Prostate gland (tissue), 2 donors: Measurements from ENCODE around the gene EPB41L1. TPM values are rescaled to one million over a fixed set of nuclear protein-coding genes. Genes with fewer than 3 reads are reported as not detected.

Experiments used
- DNase-seq: peaks from one replicate; pipeline ENCODE4 v3.0.0-alpha.2; 2019; ENCODE audit warnings: low spot score
- H3K27ac ChIP-seq, 2 donors: fragments of 200-600 bp; sonication (generic); 2 replicates each; pipeline ENCODE4 v1.5.1; 2017 to 2019
- H3K27me3 ChIP-seq: fragments of 200-600 bp; sonication (generic); replicated peaks from 2 replicates; pipeline ENCODE4 v1.5.1; 2019; ENCODE audit not compliant: insufficient read depth
- H3K36me3 ChIP-seq, 2 donors: fragments of 200-600 bp; sonication (generic); 1 replicate in 1 of 2; 2 replicates in 1 of 2; pipeline versions ENCODE4 v1.5.1 to v1.8.1; 2017 to 2019
- H3K4me1 ChIP-seq: fragments of 200-600 bp; sonication (generic); replicated peaks from 2 replicates; pipeline ENCODE4 v1.5.1; 2019
- H3K4me3 ChIP-seq, 2 donors: fragments of 200-600 bp; sonication (generic); 2 replicates each; pipeline ENCODE4 v1.5.1; 2017 to 2019
- H3K9me3 ChIP-seq: fragments of 200-600 bp; sonication (generic); 2 replicates; pipeline ENCODE4 v1.5.1; 2017
- POLR2A ChIP-seq: fragments of 450-650 bp; IDR thresholded peaks from one replicate; pipeline ENCODE4 v1.6.1; 2016; ENCODE audit warnings: antibody characterized with exemption, mild to moderate bottlenecking
- POLR2AphosphoS5 ChIP-seq: sonication (generic); formaldehyde crosslinking; IDR thresholded peaks from one replicate; pipeline ENCODE4 v1.6.1; 2017; ENCODE audit warnings: antibody characterized with exemption
- WGBS: methylation state at CpG from one replicate; pipeline ENCODE4 v1.1.5; 2018; 5-methylcytosine and 5-hydroxymethylcytosine counted together
- intact Hi-C: fragments of 100-400 bp; cut with DNase I; formaldehyde crosslinking; loops from one replicate; pipeline ENCODE4 v1.14.2; 2022
- total RNA-seq, 2 donors: library from RNA; depleted of rRNA; stranded (reverse); fragments of >200 nt; gene quantifications; one replicate each; pipeline ENCODE4 v1.1.0, GENCODE V29; 2016
- TF ChIP-seq, protein P1 (sequence below), 4 experiments: fragments of 200-600 bp in 2 of 4; fragments of 450-650 bp in 2 of 4; sonication (generic) in 2 of 4; IDR thresholded peaks; 1 replicate in 3 of 4; 2 replicates in 1 of 4; pipeline ENCODE4 v1.5.1; 2016 to 2019; ENCODE audit warnings: antibody characterized with exemption in 4 of 4, mild to moderate bottlenecking in 2 of 4, moderate library complexity in 2 of 4

EPB41L1 gene
- total RNA-seq, 2 donors from 2014 or later, result 27.7 to 91.1 TPM

DNA sequence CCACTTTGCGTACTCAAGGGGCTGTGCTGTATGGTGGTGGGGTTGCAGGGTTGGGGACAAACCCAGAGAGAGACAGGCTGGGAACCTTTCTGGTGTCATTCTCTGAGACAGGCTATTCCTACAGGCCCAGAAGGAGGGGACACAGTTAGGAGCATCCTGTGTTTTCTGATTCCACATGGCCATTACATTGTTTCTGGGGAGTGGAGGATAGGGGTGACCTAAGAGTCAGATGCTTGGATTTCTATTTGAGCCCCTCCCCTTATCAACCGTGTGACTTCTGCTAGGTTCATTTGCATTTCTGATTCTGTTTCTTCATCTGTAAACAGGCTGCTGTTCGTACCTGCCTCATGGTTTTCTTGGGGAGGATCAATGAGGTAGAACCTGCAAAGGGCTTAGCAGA is 29.4 kb upstream of the EPB41L1 start:
- Histone ChIP-seq H3K27me3 (no peaks in the 10 kb centered on the region), H3K36me3 (no peaks in the 10 kb centered on the region), H3K27ac (no peak overlapping the region), H3K9me3 (no peaks in the 10 kb centered on the region), H3K4me3 (no peak overlapping the region), H3K4me1 (no peaks in the 10 kb centered on the region)
- 65% methylated on average over 3 of the region's 3 CpGs for WGBS
- TF ChIP-seq POLR2A, result no peak
- no peak for TF ChIP-seq POLR2AphosphoS5
- TF ChIP-seq, protein P1, sequence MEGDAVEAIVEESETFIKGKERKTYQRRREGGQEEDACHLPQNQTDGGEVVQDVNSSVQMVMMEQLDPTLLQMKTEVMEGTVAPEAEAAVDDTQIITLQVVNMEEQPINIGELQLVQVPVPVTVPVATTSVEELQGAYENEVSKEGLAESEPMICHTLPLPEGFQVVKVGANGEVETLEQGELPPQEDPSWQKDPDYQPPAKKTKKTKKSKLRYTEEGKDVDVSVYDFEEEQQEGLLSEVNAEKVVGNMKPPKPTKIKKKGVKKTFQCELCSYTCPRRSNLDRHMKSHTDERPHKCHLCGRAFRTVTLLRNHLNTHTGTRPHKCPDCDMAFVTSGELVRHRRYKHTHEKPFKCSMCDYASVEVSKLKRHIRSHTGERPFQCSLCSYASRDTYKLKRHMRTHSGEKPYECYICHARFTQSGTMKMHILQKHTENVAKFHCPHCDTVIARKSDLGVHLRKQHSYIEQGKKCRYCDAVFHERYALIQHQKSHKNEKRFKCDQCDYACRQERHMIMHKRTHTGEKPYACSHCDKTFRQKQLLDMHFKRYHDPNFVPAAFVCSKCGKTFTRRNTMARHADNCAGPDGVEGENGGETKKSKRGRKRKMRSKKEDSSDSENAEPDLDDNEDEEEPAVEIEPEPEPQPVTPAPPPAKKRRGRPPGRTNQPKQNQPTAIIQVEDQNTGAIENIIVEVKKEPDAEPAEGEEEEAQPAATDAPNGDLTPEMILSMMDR (IDR thresholded peaks at IDR 0.05), result no peak
- intact Hi-C loops, result no loop called here
- DNase-seq, result no peak

DNA sequence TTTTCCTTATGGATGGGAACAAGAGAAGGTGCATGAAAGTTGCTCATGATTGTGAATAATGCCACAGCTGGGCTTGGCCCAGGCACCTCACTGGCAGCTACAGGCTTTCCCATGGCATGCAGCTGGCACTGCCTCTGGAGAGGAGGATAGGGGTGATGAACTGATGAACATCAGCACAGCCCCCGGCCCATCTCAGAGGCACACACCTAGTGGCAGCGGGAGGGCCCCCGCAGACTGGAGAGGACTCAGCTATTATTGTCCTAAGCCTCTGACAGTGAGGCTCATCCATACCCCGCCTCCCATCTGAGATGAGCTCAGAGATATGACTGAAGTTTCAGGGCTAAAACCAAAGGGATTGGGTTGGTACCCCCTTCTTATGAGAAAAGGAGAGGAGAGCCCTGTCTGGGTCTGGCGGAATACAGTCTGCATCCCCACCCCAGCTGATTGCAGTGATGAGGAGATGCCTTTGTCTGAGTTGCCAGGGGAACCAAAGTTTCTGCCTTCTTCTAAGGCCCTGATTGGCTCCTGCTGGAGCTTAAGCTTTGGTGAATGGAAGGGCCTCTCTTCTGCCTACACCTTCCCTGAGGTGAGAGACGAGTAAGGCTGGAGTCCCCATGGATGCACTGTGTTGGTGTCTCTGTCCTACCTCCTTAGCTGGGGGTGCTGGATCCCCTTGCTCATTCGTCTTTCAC is 27.6 kb upstream of the EPB41L1 start:
- WGBS, result 81% methylated on average over 7 of the region's 7 CpGs
- TF ChIP-seq POLR2AphosphoS5, result no peak
- TF ChIP-seq, protein P1 (IDR thresholded peaks at IDR 0.05), result no peak
- no peak for TF ChIP-seq POLR2A
- no peaks in the 10 kb centered on the region for H3K36me3 ChIP-seq

DNA sequence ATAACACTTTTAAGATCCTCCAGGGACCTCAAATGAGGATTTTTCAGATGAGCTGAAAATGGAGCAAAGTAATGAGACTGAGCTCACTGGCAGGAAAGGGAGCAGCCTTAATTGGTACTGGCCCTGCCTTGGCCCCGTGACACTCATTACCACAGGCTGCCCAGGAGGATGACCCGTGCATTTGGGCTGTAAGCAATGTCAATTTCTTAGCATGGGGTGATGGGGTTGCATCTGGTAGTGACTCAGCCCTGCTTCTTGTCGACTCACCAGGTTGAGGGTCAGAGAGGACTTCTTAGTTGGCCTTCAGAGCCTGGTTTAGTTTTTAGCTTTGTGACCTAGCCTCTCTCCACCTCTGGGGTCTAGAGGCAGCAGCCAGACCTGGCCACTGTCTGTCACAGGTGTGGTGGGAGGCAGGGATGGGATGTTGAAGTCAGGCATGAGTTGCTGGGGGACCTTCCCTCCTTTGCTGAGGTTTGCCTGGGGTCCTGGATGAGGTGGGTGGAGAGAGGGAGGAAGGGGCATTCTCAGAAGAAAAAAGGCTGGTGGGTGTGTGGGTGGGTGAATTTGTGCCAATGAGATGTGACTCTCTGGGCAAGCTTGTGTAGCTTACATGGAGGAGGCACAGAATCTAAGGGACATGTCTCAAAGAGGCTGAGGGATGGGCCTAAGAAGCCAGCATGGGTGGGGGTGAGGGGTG is 25.9 kb upstream of the EPB41L1 start:
- 74% methylated on average over 3 of the region's 3 CpGs for WGBS
- intact Hi-C loops, result no loop called here
- H3K27ac ChIP-seq, result no peak overlapping the region

More for the DNA sequence above, 27.6 kb upstream of the EPB41L1 start:
- Histone ChIP-seq H3K9me3 (no peaks in the 10 kb centered on the region), H3K4me3 (no peak overlapping the region), H3K27me3 (no peaks in the 10 kb centered on the region), H3K4me1 (no peaks in the 10 kb centered on the region), H3K27ac (no peak overlapping the region)
- no peak for DNase-seq
- intact Hi-C loops, result no loop called here

DNA sequence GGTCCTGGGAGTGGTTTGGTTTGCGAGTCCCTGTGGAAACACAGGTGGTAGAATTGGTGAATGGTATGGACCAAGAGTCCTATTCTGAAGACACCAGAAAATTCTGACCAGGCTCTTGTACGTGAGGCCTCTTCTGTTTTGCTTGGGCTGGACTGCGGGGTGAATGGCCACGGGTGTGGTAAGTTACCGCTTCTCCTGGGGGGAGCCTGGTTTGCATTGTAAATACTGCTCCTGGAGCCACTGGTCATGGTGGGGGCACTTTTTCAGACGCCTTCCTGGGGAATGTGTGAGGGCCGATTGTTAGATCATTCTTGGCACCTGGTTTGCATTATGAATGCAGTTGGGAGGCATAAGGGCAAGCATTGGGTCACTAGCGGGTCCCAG is 25.4 kb upstream of the EPB41L1 start:
- TF ChIP-seq POLR2A, result no peak
- TF ChIP-seq POLR2AphosphoS5, result no peak
- TF ChIP-seq, protein P1 (IDR thresholded peaks at IDR 0.05), result no peak
- H3K27me3 ChIP-seq, result no peaks in the 10 kb centered on the region
- H3K27ac ChIP-seq, result no peak overlapping the region
- intact Hi-C loops, result no loop called here
- no peak overlapping the region for H3K4me3 ChIP-seq
- no peaks in the 10 kb centered on the region for H3K36me3 ChIP-seq
- H3K9me3 ChIP-seq, result no peaks in the 10 kb centered on the region
- DNase-seq, result no peak
- no peaks in the 10 kb centered on the region for H3K4me1 ChIP-seq
- 76% methylated on average over 8 of the region's 8 CpGs for WGBS

More for the DNA sequence above, 25.9 kb upstream of the EPB41L1 start:
- Histone ChIP-seq H3K27me3 (no peaks in the 10 kb centered on the region), H3K4me1 (no peaks in the 10 kb centered on the region), H3K4me3 (no peak overlapping the region), H3K36me3 (no peaks in the 10 kb centered on the region), H3K9me3 (no peaks in the 10 kb centered on the region)
- TF ChIP-seq, protein P1 (IDR thresholded peaks at IDR 0.05), result no peak
- TF ChIP-seq POLR2AphosphoS5, result no peak
- TF ChIP-seq POLR2A, result no peak
- DNase-seq, result no peak

DNA sequence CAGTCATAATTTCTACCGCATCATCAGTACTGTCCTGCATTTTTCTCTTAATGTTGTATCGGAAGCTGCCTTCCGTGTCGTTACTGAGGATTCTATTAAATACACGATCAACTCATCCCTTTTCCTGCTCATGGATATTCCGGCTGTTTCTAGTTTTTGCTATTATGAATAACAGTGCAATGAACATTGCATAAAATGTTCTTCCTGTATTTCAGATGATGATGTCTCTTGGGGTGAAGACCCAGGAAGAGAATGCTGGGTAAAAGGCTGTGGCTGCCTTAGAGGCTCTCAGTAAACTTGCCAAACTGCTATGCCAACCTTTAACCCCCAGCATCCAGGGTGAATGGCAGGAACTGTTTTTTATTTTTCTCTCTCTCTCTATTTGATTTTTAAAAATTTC is 24.1 kb upstream of the EPB41L1 start:
- intact Hi-C loops, result no loop called here
- no peak for DNase-seq
- WGBS, result 88% methylated on average over 6 of the region's 6 CpGs
- Histone ChIP-seq H3K27me3 (no peaks in the 10 kb centered on the region), H3K27ac (no peak overlapping the region), H3K4me3 (no peak overlapping the region), H3K9me3 (no peaks in the 10 kb centered on the region), H3K36me3 (no peaks in the 10 kb centered on the region), H3K4me1 (no peaks in the 10 kb centered on the region)
- no peak for TF ChIP-seq POLR2AphosphoS5
- TF ChIP-seq, protein P1 (IDR thresholded peaks at IDR 0.05), result no peak
- no peak for TF ChIP-seq POLR2A
